Uterus (tissue), 2 donors: ENCODE results near the gene EPHA8.

Experiments
- CTCF ChIP-seq, 4 experiments: fragments of 200-600 bp in 2 of 4; fragments of 450-650 bp in 2 of 4; sonication (generic) in 2 of 4; IDR thresholded peaks; one replicate each; pipeline ENCODE4 v1.5.1; 2016 to 2019; ENCODE audit warnings: antibody characterized with exemption in 4 of 4, mild to moderate bottlenecking in 2 of 4, moderate library complexity in 1 of 4
- POLR2A ChIP-seq, 2 donors: fragments of 450-650 bp; IDR thresholded peaks; one replicate each; pipeline ENCODE4 v1.6.1; 2016; ENCODE audit warnings: antibody characterized with exemption in 2 of 2, mild to moderate bottlenecking in 1 of 2, moderate library complexity in 1 of 2

- no peak for TF ChIP-seq CTCF (IDR thresholded peaks at IDR 0.05)
- no peak for TF ChIP-seq POLR2A (IDR thresholded peaks at IDR 0.05)
Observed at GRCh38 chr1:22576150-22576544, 12.9 kb downstream of the EPHA8 start.
